NCI-H2107 treated with DMSO at 0.1 percent for 48 hours (cell line): ENCODE measurements around the gene RAI1.
"Not testable (repeated sequence)": the region's sequence is repeated elsewhere in the genome, so short reads cannot be mapped to it uniquely, and the experiment has no call there.

Source experiments
- DNase-seq: peaks from one replicate; lab custom pipeline; 2025; ENCODE audit not compliant: unreplicated experiment; lab: John Stamatoyannopoulos, UW

Gene RAI1, protein sequence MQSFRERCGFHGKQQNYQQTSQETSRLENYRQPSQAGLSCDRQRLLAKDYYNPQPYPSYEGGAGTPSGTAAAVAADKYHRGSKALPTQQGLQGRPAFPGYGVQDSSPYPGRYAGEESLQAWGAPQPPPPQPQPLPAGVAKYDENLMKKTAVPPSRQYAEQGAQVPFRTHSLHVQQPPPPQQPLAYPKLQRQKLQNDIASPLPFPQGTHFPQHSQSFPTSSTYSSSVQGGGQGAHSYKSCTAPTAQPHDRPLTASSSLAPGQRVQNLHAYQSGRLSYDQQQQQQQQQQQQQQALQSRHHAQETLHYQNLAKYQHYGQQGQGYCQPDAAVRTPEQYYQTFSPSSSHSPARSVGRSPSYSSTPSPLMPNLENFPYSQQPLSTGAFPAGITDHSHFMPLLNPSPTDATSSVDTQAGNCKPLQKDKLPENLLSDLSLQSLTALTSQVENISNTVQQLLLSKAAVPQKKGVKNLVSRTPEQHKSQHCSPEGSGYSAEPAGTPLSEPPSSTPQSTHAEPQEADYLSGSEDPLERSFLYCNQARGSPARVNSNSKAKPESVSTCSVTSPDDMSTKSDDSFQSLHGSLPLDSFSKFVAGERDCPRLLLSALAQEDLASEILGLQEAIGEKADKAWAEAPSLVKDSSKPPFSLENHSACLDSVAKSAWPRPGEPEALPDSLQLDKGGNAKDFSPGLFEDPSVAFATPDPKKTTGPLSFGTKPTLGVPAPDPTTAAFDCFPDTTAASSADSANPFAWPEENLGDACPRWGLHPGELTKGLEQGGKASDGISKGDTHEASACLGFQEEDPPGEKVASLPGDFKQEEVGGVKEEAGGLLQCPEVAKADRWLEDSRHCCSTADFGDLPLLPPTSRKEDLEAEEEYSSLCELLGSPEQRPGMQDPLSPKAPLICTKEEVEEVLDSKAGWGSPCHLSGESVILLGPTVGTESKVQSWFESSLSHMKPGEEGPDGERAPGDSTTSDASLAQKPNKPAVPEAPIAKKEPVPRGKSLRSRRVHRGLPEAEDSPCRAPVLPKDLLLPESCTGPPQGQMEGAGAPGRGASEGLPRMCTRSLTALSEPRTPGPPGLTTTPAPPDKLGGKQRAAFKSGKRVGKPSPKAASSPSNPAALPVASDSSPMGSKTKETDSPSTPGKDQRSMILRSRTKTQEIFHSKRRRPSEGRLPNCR (N-terminal part only)

DNA sequence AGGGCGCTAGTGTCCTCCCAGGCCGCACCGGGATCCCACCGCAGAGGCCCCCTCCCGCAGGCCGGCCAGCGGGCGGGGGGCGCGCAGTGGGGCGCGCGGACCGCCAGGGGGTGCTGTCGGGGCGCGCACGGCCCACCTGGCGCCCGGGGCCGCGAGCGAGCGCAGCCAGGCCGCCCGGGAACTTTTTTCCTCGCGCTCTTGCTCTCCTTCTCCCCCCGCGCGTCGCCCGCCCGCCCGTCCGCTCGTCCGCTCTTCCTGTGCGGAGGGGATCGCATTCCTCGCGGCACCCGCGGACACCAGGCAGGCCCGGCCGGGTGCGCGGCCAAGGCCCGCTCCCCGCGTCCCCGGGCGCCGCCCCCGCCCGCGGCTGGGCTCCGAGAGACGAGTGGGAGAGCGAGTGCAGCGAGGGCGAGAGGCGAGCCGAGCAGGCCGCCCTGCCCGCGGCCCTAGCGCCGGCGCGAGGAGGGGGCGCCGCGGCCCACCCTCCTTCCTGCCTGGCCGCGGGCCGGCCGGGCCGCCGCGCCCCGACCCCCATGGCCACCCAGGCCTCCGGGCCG, at the start of gene RAI1:
Gene RAI1, plus strand, starts transcription at position 272 of the 557 bp plus-strand sequence. CDS start 111,491 bp downstream, outside the sequence.
- DNase-seq: peak; percentile 26

DNA sequence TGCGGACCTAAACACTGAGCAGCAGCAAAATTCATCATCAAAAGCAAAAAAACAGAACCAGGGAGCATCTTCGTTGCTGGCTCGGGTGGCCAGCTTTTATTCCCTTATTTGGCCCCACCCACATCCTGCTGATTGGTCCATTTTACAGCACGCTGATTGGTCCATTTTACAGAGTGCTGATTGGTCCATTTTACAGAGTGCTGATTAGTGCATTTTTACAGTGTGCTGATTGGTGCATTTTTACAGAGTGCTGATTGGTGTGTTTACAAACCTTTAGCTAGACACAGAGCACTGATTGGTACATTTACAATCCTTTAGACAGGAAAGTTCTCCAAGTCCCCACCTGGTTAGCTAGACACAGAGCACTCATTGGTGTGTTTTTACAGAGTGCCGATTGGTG, 48.6 kb upstream of the RAI1 start:
- DNase-seq: not testable (repeated sequence)

DNA sequence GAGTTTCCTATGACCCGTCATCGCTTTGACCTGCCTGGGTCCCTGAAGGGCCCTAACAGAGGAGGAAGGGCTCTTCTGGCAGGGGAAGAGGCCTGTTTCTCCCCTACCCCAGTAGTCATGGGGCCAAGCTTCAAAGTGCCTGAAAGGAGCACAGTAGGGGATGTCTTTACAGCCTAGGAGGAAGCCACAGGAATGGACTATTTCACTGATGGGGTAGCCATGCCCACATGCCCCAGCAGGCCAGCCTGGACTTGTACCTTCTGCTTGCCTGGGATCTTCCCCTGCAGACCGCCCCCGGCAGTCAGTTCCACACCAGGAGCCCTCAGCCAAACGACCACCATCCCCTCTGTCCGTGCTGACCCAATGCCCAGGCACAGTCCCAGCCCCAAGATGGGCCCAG, 47.9 kb upstream of the RAI1 start:
- no peak for DNase-seq

DNA sequence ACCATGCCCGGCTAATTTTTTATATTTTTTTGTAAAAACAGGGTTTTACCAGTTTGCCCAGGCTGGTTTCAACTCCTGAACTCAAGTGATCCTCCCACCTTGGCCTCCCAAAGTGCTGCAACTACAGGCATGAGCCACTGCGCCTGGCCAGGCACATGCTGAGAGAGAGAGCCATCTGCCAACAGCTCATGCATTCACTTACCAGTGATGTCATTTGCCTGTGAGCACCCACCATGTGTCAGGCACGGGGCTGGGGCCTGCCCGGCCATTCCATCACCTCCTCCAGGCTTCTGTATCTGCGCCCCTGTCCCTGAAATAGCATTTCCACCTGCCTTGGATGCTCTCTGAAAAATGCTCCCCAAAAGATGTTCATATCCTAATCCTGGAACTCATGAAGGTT, 46.1 kb upstream of the RAI1 start:
- no peak for DNase-seq

DNA sequence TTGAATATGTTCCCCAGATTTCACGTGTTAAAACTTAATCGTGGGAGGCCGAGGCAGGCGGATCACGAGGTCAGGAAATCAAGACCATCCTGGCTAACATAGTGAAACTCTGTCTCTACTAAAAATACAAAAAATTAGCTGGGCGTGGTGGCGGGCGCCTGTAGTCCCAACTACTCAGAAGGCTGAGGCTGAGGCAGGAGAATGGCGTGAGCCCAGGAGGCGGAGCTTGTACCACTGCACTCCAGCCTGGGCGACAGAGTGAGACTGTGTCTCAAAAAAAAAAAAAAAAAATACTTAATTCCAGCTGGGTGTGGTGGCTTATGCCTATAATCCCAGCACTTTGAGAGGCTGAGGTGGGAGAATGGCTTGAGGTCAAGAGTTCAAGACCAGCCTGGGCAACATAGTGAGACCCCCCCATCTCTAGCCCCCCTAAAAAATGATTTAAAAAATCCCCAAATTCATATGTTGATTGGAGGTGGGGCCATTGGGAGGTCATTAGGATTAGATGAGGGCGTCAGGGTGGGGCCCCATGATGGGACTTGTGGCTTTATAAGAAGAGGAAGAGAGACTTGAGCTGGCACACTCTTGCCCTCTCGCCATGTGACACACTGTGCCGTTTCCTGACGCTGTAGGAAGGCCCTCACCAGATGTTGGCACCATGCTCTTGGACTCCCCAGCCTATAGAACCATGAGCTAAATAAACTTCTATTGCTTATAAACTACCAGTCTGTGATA, 45.6 kb upstream of the RAI1 start:
- not testable (repeated sequence) for DNase-seq

DNA sequence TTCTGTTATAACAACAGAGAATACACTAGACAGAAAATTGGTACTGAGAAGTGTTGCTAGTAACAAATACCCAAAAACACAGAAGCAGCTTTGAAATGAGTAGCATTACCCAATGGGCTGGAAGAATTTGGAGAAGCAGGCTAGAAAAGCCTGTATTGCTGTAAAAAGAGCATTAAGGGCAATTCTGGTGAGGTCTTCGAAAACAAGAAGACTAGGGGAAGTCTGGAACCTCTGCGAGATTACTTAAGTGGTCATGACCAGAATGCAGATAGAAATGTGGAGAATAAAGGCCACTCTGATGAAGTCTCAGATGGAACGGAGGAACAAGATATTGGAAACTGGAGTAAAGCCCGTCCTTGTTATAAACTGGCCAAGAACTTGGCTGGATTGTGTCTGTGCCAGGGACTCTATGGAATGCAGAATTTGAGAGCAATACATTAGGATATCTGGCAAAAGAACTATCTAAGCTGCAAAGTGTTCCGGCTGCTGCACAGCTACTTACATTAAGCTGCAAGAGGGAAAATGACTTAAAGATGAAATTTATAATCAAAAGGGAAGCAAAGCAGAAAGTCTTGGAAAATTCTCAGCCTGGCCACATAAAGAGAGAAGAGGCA, 44.9 kb upstream of the RAI1 start:
- no peak for DNase-seq

DNA sequence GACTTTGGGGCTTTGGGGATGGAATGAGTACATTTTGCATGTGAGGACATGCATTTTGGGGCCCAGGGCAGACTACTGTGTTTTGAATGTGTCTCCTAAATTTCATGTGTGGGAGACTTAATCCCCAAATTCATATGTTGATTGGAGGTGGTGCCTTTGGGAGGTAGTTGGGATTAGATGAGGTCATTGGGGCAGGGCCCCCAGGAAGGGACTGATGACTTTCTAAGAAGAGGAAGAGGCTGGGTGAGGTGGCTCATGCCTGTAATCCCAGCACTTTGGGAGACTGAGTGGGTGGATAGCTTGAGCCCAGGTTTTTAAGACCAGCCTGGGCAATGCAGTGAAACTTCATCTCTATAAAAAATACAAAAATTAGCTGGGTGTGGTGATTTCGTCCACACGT, 42.8 kb upstream of the RAI1 start:
- DNase-seq: no peak

DNA sequence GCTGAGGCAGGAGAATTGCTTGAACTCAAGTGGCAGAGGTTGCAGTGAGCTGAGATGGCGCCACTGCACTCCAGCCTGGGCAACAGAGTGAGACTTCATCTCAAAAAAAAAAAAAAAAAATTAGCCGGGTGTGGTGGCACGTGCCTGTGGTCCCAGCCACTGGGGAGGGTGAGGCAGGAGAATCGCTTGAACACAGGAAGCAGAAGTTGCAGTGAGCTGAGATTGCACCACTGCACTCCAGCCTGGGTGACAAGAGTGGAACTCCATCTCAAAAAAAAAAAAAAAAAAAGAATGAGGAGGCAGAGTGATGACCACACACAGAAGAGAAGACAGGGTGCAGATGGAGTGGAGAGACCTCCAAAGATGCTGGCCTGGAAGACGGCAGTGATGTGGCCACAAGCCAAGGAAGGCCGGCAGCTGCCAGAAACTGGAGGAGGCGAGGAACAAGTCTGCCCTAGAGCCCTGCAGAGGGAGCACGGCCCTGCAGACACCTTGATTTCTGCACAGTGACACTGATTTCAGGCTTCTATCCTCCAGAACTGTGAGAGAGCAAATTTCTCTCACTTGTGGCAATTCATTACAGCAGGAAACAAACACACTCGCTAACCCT, 41.5 kb upstream of the RAI1 start:
- DNase-seq: not testable (repeated sequence)

DNA sequence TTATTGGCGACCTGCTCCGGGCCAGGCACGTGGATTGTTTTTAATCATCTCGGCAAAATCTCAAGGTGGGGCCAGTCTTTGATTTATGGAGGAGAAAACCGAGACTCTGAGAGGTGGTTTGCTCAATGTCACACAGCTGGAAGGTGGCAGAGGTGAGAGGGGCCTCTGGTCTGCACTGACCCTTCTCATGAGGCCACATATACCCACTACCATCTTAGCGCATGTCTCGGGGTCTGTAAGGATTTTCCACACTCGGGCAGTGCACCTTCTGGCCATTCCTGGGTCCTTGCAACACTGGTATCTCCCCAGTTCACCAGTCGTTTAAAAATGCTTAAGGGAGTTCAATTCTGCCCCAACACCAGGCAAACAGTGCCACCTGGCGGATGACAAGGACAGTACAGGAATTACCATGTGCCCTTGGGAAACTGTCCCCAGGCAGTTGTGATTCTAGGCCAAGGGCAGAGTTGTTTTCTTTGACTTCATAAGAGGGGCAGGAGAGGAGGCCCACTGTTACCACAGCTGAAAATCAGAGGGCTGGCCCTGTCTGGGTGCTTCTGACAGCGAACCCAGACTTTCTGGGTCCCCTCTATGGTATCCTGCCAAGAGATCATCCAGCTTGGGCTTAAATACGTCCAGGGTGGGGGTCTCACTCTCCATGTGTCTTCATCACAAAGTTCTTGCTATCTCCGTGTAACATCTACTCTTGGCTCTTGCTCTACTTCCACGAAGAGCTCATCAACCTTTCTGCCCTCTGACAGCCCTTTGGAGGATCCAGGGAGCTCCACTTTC, 39.4 kb upstream of the RAI1 start:
- DNase-seq: peak; percentile 73

DNA sequence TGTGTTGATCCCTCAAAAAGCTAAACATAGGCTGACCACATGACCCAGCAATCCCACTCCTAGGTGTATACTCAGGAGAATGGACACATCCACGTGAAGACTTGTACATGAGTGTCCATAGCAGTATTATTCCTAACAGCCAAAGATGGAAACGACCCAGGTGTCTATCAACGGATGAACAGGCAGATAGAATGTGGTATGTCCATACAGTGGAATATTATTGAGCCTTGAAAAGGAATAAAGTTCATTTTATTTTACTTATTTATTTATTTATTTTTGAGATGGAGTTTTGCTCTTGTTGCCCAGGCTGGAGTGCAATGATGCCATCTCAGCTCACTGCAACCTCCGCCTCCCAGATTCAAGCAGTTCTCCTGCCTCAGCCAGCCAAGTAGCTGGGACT, 36.1 kb upstream of the RAI1 start:
- not testable (repeated sequence) for DNase-seq

DNA sequence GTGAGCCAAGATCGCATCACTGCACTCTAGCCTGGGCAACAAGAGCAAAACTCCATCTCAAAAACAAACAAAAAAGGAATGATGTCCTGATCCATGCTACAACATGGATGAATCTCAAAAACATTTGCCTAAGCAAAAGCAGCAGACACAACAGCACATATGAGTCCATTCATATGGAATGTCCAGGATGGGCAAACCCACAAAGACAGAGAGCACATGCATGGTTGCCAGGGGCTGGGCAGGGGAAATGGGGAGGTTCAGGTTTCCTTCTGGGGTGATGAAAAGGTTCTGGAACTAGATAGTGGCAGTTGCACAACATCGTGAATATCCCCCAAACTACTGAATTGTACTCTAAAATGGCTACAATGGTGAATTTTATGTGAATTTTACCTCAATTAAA, 35.3 kb upstream of the RAI1 start:
- DNase-seq: no peak

DNA sequence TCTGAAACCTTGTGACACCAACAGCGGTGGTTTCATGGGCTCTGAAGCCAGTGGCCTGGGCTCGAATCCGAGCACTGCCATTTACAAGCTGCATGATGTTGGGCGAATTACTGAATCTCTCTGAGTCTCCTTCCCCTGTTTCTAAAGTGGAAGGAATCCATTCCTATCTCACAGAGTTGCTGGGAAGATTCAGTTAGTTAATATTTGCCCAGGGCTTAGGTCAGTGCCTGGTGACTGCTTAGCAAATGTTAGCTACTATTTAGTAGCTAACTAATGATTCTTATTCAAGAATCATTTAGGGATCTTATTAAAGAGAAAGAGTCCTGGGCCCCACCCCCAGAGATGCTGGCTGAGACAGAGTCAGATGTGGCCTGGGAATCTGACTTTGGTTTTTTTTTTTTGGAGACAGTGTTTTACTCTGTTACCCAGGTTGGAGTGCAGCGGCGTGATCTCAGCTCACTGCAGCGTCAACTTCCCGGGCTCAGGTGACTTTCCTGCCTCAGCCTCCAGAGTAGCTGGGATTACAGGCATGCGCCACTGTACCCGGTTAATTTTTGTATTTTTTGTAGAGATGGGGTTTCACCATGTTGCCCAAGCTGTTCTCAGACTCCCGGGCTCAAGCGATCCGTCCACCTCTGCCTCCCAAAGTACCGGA, 33.6 kb upstream of the RAI1 start:
- no peak for DNase-seq

DNA sequence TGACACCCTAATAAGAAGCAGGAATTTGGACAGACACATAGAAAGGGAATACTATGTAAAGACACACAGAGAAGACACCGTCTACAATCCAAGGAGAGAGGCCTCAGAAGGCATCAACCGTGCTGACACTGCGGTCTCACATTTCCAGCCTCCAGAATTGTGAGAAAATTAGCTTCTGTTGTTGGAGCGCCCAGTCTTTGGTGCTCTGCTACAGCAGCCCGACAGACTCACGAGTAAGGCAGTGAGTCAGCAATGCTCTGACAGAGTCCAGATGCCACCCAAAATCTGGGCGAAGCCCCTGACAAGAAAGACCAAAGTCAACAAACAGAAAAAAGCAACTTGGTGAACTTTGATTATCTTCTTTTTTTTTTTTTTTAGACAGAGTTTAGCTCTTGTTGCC, 32.5 kb upstream of the RAI1 start:
- no peak for DNase-seq

DNA sequence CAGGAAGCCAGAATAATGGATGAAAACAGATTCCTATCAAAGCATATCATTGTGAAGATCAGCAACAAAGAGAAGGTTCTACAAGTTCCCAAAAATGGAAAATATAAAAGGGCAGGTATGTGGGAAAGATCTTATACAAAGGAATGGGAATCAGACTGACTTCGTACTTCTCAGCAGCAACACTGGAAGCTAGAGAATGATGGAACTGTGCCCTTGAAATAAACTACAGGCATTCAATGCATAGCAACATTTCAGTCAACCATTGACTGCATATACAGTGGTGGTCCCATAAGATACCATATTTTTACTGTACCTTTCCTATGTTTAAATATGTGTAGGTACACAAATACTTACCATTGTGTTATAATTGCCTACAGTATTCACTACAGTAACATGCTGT, 30.3 kb upstream of the RAI1 start:
- no peak for DNase-seq

DNA sequence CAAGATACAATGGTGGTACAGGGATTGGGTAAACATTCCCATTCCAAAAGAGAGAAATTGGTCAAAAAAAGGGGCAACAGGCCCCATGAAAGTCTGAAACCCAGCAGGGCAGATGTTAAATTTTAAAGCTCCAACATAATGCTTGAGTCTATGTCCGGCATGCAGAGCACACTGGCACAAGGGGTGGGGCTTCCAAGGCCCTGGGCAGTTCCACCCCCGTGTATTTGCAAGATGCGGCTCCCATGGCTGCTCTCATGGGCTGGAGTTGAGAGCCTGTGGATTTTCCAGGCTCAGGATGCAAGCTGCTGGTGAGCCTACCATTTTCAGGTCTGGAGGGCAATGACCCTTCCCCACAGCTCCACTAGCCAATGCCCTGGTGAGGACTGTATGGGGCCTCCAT, 27.9 kb upstream of the RAI1 start:
- DNase-seq: no peak

DNA sequence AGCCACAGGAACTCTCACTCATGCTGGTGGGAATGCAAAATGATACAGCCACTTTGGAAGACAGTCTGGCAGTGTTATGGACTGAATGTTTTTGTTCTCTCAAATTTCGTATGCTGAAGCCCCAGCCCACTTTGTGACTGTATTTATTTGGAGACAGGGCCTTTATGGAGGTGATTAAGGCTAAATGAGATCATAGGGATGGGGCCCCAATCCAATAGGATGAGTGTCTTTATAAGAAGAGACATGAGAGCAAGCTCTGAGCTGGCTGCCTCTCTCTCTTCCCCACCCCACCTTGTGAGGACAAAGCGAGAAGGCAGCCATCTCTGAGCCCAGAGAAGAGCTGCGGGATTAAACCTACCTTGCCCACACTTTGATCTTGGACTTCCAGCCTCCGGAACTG, 21.9 kb upstream of the RAI1 start:
- no peak for DNase-seq

DNA sequence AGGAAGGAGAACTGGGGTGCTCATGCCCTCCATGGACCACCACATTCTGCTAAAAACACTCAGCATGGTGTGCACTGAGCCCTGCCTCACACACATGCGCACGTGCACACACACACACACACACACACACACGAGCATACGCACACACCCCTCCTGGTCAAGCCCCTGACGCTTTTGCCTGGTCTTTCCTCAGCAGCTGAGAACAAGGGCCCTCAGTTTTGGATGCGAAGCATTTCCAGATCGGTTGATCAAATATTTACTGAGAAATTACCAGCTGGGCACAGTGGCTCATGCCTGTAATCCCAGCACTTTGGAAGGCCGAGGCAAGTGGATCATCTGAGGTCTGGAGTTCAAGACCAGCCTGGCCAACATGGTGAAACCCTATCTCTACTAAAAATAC, 20.1 kb upstream of the RAI1 start:
- no peak for DNase-seq

DNA sequence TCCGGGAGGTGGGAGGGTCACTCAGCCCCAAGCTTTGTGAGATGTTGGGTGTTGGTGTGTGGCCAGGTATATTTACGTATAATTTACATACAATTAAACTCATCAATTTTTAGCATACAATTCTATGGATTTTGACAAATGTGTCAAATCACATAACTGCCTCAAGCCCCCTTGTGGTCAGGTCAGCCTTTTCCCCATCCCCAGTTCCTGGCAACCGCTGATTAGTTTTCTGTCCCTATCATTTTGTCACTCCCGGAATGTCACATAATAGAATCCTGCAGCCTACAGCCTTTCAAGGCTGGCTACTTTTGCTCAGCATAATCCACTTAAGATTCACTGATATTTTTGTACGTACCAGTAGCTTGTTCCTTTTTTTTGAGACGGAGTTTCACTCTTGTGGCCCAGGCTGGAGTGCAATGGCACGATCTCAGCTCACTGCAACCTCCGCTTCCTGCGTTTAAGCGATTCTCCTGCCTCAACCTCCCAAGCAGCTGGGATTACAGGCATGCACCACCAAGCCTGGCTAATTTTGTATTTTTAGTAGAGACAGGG, 19.3 kb upstream of the RAI1 start:
- DNase-seq: no peak
